HG02973 (cell line): ENCODE measurements around the gene ADAR.
A peak's percentile ranks its signal among the peaks of the same experiment; 100 is the strongest.

Source experiments
- ATAC-seq: cut with Tn5 transposase; IDR thresholded peaks from one replicate; pipeline ENCODE4 v1.9.1; 2021; ENCODE audit warnings: moderate library complexity; ENCODE audit not compliant: unreplicated experiment

The ADAR gene

DNA sequence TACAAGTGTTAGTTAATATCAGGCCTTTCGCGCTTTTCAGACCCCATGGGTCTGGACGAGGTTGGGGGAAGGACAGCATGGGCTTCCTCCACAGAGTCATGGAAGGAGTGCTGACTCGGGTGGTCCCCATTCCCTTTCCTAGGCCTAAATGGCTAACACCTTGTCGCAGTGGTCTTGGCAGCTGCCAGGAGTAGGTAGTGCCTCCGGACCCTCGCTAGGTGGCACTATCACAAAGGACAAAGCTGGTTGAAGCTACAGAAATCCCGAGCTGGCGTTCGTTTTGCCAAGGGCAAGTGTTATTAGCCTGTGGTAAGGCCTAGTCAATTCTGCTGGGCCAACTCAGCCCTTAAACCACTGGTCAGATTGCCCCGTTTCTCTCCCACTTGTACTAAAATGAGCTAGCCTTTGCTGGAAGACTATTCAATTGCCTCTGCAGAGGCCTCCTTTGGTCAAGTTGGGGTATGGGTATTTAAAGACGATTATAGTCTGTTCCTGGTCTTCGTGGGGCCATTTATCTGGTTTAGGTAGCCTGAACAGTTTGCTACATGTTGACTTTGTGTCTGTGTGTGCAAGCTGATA lies 48.4 kb downstream of the ADAR start:
- peak; percentile 46 for ATAC-seq

DNA sequence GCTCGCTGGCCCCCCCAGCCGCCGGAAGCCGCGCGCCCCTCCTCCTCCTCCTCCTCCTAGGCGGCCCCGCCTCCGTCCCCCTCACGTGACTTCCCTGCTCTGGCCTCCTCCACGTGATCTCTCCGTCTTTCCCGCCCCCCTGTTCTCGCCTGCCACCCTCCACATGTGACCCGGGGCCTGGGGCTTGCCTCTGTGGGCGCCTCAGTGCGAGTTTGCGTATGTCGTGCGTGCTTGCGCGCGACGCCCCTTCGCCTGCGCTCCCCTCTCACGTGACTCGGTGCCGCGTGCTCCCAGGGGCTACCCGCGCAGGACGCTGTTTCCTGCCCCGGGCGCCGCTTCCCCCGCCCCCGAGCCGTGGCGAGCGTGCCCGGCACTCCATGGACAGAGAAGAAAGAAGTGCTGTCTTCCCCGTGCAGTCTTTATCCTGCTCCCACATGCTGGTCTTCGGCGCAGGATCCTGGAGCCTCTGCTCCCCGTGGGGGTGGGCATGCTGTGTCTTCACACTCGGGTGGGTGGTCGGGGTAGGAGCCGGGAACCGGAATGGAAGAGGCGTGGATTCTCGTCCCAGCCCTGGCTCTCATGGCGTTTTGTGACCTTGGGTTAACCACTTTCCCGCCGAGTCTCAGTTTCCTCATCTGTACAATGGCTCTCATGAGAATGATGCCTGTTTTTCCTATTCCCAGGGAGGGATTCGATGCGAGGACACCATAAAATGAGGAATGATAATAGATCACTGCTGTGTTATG lies 49.1 kb downstream of the ADAR start:
- ATAC-seq = peak; percentile 80

DNA sequence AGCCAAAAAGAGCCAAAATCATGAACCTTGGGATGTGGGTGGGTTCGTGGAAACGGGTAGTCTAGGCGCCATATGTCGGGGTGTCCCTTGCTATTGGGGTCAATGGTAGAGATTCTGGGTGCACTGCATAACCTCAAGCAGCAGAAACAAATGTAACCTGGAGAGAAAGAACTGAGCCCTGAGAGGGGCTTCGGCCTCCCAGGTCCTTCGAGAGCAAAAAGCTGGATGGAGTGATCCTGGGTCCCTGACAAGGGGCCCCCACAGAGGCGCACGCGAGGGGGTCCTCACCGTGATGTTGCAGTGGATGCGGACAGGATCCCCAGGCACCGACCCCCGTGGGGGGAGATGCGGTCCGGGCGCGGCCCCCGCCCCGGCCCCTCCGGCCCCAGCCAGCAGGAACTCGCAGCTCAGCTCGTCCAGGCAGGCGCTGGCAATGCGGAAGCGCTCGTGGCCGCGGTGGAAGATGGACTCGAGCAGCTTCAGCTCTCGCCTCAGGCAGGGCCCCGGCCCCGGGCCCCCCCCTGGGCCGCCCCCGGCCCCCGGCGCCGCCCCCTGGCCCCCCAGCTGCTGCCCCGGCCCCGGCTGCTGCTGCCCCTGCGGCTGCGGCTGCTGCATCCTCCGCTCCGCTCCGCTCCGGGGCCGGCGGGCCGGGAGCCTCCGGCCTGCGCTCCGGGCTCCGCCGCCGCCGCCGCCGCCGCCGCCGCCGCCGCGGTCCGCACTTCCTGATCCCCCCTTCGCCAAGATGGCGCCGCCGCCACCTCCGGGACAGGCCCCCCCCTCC lies 49.9 kb downstream of the ADAR start, which contains the start of gene UBE2Q1:
Gene UBE2Q1, minus strand, starts transcription at position 724 of the 781 bp plus-strand sequence. Its CDS starts 109 bp downstream, at position 615.
- ATAC-seq = peak; percentile 8

GRCh38 chr1:154557248-154557938 lies 50.6 kb downstream of the ADAR start:
- ATAC-seq = no peak

DNA sequence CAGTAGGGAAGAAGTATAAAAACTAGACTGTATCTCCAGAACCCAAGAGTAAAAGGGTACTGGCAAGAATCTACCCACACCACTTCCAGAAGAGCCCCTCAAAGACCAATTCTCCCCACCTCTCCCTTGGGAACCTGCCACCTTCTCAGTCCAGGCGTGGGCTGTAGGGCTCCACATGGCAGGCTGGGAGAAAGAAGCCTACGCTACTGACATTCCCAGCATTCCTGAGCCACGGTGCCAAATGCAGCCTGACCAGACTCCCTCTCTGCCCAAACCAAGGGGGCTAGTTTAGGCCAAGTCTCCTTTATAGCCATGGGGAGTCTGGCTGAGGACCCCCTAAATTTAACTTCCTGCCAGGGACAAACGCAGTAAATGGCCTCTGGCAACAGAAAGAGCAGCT lies 51.6 kb downstream of the ADAR start:
- ATAC-seq = no peak

GRCh38 chr1:154553056-154554030 lies 54.6 kb downstream of the ADAR start:
- ATAC-seq = no peak

DNA sequence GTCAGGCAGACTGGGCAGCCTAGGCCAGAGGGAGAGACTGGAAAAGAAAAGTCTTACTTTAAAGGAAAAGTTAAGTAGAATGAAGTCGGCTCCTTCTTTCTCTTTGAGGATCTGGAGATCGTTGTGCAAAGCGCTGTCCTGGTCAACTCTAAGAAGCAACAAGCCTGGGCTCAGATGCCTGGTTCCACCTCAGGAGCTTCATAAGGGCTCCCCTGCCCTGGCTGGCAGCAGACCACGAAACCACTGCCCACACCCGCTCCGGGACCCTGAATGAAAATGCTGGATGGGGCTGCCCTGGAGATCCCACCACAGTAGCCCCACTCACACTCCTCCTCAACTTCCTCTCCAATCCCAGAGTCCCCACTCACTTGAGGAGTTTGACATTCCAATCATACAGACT lies 56.0 kb downstream of the ADAR start:
- ATAC-seq = no peak

DNA sequence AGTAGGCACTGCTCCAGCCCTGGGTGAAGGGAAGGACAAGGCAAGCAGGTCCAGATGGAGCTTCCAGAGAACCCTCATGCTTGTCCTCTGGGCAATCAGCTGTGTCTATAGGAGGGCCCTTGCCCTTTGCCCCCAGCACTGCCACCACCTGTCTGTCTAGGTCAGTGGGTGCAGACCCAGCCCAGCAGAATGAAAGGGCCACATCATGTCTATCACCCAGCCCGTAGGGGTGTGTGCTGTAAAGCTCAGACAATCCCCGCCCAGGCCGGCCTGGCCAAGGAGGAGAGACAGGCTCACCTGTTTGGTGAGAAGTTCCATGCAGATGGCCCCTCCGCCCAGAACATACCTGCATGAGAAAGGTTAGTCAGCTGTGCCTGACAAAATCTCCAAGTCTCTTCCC lies 56.5 kb downstream of the ADAR start:
- no peak for ATAC-seq

DNA sequence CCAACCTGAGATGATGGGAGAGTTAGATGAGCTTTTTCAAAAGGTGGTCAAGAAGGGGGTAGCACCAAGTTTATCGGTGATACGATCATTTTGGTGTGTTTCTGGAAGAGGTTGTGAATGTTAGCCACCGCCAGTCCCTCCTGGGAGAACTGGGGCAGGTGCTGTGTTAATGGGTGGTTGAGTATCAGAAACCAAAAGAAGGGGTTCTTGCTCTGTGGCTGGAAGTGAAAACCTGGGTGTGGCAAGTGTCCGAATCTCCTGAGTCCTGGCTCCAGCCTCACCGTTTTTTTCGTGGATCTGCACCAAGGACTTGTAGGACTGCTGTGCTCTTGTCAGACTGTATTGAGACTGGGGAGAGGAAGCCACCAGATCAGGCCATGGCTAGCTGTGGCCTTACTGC lies 57.3 kb downstream of the ADAR start:
- no peak for ATAC-seq

- ATAC-seq = no peak
Measured at GRCh38 chr1:154550070-154550469, 57.9 kb downstream of the ADAR start.

GRCh38 chr1:154549202-154549770 lies 58.7 kb downstream of the ADAR start:
- no peak for ATAC-seq

GRCh38 chr1:154548028-154548427 lies 60.0 kb downstream of the ADAR start:
- no peak for ATAC-seq

- ATAC-seq = no peak
Measured at GRCh38 chr1:154547105-154547732, 60.8 kb downstream of the ADAR start.

DNA sequence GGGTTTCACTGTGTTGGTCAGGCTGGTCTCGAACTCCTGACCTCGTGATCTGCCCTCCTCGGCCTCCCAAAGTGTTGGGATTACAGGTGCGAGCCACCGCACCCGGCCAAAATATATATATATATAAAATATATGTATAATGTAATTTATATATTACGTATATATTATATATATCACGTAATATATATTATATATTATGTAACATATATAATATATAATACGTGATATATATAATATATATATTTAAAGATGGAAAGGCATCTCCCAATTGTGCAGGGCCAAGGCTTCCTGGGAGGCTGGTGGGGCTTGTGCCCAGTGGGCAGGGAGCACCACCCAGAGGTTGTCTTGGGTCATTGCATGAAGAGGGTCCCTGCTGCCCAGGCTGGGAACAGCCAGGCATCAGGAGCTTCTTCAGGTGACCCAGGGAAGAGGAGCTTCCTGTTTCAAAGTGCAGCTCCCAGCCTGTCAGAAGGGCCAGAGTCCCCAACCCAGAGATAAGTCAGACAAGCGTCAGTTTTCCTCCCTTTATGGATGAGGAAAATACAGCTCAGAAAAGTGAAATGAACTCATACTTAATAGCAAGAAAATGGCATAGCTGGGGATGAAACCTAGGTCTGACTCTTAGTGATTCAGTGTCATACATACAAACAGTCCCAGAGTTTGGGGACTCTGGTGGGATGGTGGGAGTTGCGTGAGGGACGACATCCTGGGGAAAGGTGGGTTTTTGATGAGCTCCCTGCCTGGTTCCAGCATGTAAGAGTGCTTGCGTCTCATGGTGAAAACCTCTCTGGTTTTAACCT lies 61.5 kb downstream of the ADAR start:
- ATAC-seq = no peak

DNA sequence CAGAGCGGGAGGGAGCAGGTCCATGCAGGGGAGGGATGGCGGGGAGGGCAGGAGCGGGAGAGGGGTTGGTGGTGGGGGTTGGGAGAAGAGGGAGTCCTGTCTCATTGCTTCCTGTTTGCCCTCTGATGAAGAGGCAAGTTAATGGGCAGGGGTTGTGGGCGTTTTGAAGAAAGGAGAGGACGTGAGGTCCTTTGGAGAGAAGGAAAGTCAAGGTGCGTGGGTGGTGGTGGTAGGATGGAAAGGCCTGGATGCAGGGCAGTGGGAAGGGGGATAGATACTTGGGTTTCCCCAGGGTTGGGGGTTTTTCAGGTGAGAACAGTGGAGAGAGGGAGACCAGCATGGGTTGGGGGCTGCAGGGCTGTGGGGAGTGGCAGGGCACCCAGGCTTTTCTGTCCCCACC lies 66.8 kb downstream of the ADAR start:
- ATAC-seq = no peak

- no peak for ATAC-seq
Measured at GRCh38 chr1:154539486-154540483, 68.2 kb downstream of the ADAR start.

GRCh38 chr1:154536570-154536969 lies 71.4 kb downstream of the ADAR start:
- ATAC-seq = no peak
